HFF-Myc (cell line): ENCODE measurements around the gene CTTN.

Experiments
- DNase-seq: peaks from one replicate; pipeline ENCODE4 v3.0.0-alpha.2; 2011; ENCODE audit warnings: low read depth; ENCODE audit errors: extremely low read depth
- H3K4me3 ChIP-seq: replicated peaks from 2 replicates; pipeline ENCODE4 v1.5.1; 2011; ENCODE audit warnings: low read depth, mild to moderate bottlenecking, control low read depth, low read length
- TF ChIP-seq, protein P1 (sequence below): IDR thresholded peaks from 2 replicates; pipeline ENCODE4 v1.5.1; 2012; ENCODE audit warnings: mild to moderate bottlenecking, low read depth, low read length, control low read depth; ENCODE audit errors: missing control alignments

Gene CTTN

DNA sequence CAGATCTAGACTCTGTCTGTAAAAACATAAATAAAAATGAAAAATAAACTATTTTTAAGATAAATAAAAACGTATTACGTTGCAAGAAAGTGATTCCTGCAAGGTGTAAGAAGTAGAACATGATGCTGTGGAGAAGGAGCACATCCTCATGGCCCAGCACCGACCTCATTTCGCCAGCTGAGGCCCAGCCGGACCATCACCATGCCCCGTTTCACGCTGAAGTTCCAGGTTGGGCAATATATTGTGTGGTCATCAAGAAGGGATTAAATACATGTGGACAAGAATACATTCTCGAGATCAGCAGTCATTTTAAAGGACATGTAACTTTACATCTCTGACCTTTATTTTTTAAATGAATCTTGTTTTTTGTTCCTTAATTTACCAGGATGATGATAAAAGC lies 20.7 kb upstream of the CTTN start:
- TF ChIP-seq, protein P1, sequence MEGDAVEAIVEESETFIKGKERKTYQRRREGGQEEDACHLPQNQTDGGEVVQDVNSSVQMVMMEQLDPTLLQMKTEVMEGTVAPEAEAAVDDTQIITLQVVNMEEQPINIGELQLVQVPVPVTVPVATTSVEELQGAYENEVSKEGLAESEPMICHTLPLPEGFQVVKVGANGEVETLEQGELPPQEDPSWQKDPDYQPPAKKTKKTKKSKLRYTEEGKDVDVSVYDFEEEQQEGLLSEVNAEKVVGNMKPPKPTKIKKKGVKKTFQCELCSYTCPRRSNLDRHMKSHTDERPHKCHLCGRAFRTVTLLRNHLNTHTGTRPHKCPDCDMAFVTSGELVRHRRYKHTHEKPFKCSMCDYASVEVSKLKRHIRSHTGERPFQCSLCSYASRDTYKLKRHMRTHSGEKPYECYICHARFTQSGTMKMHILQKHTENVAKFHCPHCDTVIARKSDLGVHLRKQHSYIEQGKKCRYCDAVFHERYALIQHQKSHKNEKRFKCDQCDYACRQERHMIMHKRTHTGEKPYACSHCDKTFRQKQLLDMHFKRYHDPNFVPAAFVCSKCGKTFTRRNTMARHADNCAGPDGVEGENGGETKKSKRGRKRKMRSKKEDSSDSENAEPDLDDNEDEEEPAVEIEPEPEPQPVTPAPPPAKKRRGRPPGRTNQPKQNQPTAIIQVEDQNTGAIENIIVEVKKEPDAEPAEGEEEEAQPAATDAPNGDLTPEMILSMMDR: no peak
- no peak overlapping the region for H3K4me3 ChIP-seq

DNA sequence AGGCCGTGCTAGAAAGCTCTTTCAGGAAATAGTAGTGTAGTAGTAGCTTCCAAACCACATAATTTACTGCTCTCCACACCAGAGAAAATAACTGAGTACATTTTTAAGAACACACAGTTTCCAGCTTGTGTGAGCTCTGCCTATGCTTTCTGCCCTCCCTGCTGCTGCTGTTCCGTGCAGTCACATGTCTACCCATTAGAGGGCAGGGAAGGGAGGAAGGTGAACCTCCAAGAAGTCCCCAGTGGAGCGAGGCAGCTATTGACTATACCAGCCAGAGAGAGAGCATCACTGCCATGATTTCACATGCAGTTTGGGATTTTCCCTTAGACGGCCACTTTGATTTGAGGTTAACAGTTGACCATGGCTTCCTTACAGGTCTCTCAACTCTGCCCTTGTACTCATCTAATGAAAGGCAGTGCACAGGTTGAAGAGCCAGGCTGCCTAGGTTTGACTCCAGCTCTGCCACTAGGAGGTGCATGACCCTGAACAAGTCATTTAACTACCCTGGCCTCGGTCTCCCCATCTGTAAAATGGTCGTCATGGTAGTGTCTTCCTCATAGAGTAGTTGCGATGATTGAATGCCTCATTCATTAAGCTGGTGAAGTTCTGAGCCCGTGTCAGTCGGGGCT lies 19.7 kb upstream of the CTTN start:
- TF ChIP-seq, protein P1: peak; percentile 17
- DNase-seq: no peak

More for the DNA sequence above, 20.7 kb upstream of the CTTN start:
- DNase-seq: no peak

DNA sequence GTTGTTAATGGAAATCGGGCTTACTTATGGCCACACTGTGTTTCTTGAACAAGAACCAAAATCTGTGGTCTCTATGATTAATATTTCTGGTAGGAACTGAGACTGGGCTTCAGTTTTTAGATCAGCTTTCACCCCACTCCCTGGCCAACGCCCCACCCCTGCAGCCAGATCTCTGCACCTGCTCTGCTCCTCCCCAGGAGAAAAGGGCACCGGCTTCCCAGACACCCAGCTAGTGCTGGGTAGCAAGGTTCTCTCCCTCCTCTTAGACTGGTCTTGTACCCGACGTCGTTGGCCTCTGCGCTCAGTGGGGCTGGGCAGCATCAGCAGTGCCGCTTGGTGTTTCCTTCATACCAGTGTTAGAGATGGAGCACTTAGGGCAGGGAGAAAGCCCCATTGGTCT lies 17.0 kb upstream of the CTTN start:
- TF ChIP-seq, protein P1: no peak
- no peak for DNase-seq
- H3K4me3 ChIP-seq: no peak overlapping the region

More for the DNA sequence above, 19.7 kb upstream of the CTTN start:
- no peak overlapping the region for H3K4me3 ChIP-seq

DNA sequence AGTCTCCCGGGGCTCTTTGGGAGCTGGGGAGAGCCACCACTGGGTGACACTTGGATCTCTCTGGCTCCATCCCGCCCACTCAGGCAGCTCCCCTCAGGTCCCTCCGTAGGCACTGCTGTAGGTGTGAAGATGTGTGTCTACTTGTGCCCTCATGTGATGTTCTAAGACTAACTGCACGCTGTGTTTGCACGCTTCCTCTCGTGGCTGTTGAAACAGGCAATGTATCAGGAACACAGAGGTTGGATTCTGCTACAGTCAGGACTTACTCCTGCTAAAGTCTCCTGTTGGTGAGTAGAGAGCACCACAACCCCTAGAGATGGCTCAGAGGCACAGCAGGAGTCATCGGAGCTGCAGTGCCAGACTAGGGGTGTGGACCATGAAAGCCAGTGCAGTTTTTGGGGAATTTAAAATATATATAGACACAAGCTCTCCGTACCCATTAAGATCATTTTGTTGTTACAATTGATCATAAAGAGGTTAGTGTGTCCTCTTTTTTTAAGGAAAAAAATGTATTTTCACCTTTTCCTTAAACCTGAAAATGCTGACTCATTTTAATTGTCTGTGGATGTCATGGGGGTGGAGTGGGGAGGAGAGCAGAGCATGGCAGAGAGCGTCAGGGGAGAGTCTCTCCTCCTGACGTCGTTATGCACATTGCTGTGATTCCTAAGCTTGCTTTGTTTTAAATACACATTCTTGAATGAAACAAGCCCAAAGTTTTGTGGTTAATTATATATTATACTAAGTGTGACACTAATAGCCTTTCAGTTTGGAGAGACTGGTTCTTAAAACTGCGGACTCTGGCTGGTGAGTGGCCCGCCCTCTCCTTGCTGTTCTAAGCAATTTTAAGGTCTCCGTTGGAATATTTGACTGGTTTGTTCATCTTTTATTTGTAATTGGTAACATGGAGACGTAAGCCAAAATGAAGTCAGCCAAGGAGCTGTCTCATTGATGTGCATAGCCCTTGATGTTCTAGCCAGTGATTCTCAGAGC lies 16.2 kb upstream of the CTTN start:
- no peak overlapping the region for H3K4me3 ChIP-seq
- TF ChIP-seq, protein P1: no peak
- no peak for DNase-seq

DNA sequence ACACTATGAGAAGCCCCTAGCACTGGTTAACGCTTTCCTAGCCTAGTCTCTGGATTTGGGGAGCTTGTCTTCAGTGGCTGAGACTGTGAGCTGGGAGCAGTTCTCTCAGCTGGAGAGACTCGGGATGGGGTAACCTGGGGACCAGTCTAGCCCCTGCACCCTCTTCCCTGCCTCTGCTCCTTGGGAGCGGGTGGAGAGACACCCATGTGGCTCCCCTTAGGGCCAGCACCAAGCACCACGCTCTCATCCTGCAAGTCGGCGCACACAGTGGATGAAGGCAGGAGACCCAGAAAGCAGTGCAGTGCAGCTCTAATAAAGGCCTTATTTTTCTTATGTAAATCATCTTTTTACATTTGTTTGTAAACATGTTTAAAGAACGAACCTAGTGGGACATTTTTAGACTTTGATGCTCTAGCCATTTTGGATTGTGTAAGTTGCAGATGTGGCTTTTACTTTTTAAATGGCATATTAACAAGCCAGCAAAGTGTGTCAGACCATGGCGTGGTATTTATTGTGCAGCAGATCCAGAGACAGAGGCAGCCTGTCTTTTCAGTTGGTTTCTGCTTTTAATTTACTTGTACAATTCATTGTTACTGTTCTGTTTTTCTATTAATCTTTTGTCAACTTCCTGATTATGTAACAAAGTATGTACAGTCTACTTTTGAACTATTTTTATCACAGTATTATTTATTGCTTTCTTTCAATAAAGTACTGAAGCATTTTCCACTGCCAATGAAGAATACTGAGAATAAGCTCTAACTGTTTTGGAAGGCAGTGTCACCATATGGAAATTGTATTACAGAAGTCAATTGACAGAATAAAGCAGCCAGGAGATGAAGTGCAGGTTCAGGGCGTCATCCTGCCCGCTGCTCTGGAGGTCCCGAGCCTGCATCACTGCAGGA lies 14.4 kb upstream of the CTTN start:
- H3K4me3 ChIP-seq: no peak overlapping the region
- DNase-seq: no peak
- TF ChIP-seq, protein P1: no peak

GRCh38 chr11:70384566-70385152 lies 13.7 kb upstream of the CTTN start:
- TF ChIP-seq, protein P1: no peak
- no peak for DNase-seq
- H3K4me3 ChIP-seq: no peak overlapping the region
